GM23338 (cell line): Measurements from ENCODE around the gene VWA3B. TPM values are rescaled to one million over a fixed set of nuclear protein-coding genes. Genes with fewer than 3 reads are reported as not detected.

ENCODE experiments used
- ATAC-seq: fragments of 200-7000 bp; cut with Tn5 transposase; 3 replicates; pipeline ENCODE4 v1.9.1; 2020
- DNase-seq: peaks from one replicate; pipeline ENCODE4 v3.0.0-alpha.2; 2015; ENCODE audit warnings: low spot score
- H2AFZ ChIP-seq: fragments of 200-600 bp; sonication (generic); 2 replicates; pipeline ENCODE4 v1.8.0; 2016; ENCODE audit warnings: antibody characterized with exemption, mild to moderate bottlenecking, moderate library complexity
- H3F3A ChIP-seq: fragments of 200-600 bp; sonication (generic); replicated peaks from 2 replicates; pipeline ENCODE4 v1.8.0; 2017; ENCODE audit warnings: antibody characterized with exemption, mixed run types, low read depth
- H3K27ac ChIP-seq: fragments of 200-600 bp; sonication (generic); 2 replicates; pipeline ENCODE4 v1.6.1; 2016; ENCODE audit warnings: low read depth
- H3K27me3 ChIP-seq: fragments of 200-600 bp; sonication (generic); 2 replicates; pipeline ENCODE4 v1.8.0; 2016; ENCODE audit warnings: mild to moderate bottlenecking, mixed run types, moderate library complexity; ENCODE audit not compliant: insufficient read depth
- H3K36me3 ChIP-seq: fragments of 200-600 bp; sonication (generic); 2 replicates; pipeline ENCODE4 v1.8.0; 2016; ENCODE audit warnings: mild to moderate bottlenecking; ENCODE audit not compliant: insufficient read depth
- H3K4me1 ChIP-seq: fragments of 200-600 bp; sonication (generic); 2 replicates; pipeline ENCODE4 v1.8.0; 2016; ENCODE audit warnings: mild to moderate bottlenecking, moderate library complexity; ENCODE audit not compliant: insufficient read depth
- H3K4me2 ChIP-seq: fragments of 200-600 bp; sonication (generic); 2 replicates; pipeline ENCODE4 v1.7.1; 2017; ENCODE audit warnings: mixed run types
- H3K4me3 ChIP-seq: fragments of 200-600 bp; sonication (generic); 2 replicates; pipeline ENCODE4 v1.6.1; 2016; ENCODE audit warnings: mixed run types
- H3K79me2 ChIP-seq: fragments of 200-600 bp; sonication (generic); replicated peaks from 2 replicates; pipeline ENCODE4 v1.8.0; 2017; ENCODE audit warnings: mild to moderate bottlenecking; ENCODE audit not compliant: insufficient read depth
- H3K9me2 ChIP-seq: fragments of 200-600 bp; sonication (generic); 2 replicates; pipeline ENCODE4 v1.8.0; 2017; ENCODE audit not compliant: insufficient read depth
- H4K20me1 ChIP-seq: fragments of 200-600 bp; sonication (generic); replicated peaks from 2 replicates; pipeline ENCODE4 v1.8.0; 2017; ENCODE audit warnings: mild to moderate bottlenecking; ENCODE audit not compliant: insufficient read depth
- H3K27ac Mint-ChIP-seq: 2 replicates; pipeline ENCODE4 v1.8.0; 2020; ENCODE audit warnings: inconsistent platforms, mild to moderate bottlenecking, moderate library complexity, mixed read lengths
- H3K27me3 Mint-ChIP-seq: 3 replicates; pipeline ENCODE4 v1.8.0; 2022; ENCODE audit warnings: low read depth, mild to moderate bottlenecking, moderate library complexity, mixed read lengths, inconsistent platforms; ENCODE audit not compliant: insufficient read depth, poor library complexity
- H3K36me3 Mint-ChIP-seq: 3 replicates; pipeline ENCODE4 v1.8.0; 2021; ENCODE audit warnings: low read depth, mild to moderate bottlenecking, inconsistent platforms, moderate library complexity, mixed read lengths
- H3K4me1 Mint-ChIP-seq: 3 replicates; pipeline ENCODE4 v1.8.0; 2020; ENCODE audit warnings: mild to moderate bottlenecking, inconsistent platforms, mixed read lengths
- H3K4me3 Mint-ChIP-seq: 3 replicates; pipeline ENCODE4 v1.8.0; 2021; ENCODE audit warnings: moderate library complexity, mild to moderate bottlenecking, inconsistent platforms, mixed read lengths
- H3K9me3 Mint-ChIP-seq: 3 replicates; pipeline ENCODE4 v1.8.0; 2020; ENCODE audit warnings: moderate library complexity, mild to moderate bottlenecking, inconsistent platforms, mixed read lengths
- CREB1 ChIP-seq: fragments of 250-450 bp; sonication (Bioruptor Pico); IDR thresholded peaks from 2 replicates; pipeline ENCODE4 v1.5.0; 2020; ENCODE audit warnings: low read depth, mild to moderate bottlenecking, moderate library complexity
- CTCF ChIP-seq, 2 experiments: fragments of 200-600 bp in 1 of 2; sonication (generic) in 1 of 2; conservative IDR thresholded peaks; 2 replicates each; pipeline versions ENCODE4 v1.5.1 to v1.6.1; 2016 to 2017; ENCODE audit warnings: antibody characterized with exemption in 2 of 2, low read depth in 2 of 2, mild to moderate bottlenecking in 2 of 2, moderate library complexity in 1 of 2
- ETS1 ChIP-seq: IDR thresholded peaks from 2 replicates; pipeline ENCODE4 v1.6.1; 2016; ENCODE audit warnings: antibody characterized with exemption
- EZH2 ChIP-seq: fragments of 200-600 bp; sonication (generic); IDR thresholded peaks from one replicate; pipeline ENCODE4 v1.8.0; 2017; ENCODE audit warnings: antibody characterized with exemption, mild to moderate bottlenecking, low read depth; ENCODE audit not compliant: unreplicated experiment
- EZH2phosphoT487 ChIP-seq: fragments of 200-600 bp; sonication (generic); IDR thresholded peaks from one replicate; pipeline ENCODE4 v1.8.1; 2018; ENCODE audit warnings: antibody characterized with exemption; ENCODE audit not compliant: unreplicated experiment
- JUNB ChIP-seq: IDR thresholded peaks from one replicate; pipeline ENCODE4 v1.6.1; 2016; ENCODE audit warnings: antibody characterized with exemption; ENCODE audit not compliant: unreplicated experiment
- NANOG ChIP-seq: IDR thresholded peaks from 2 replicates; pipeline ENCODE4 v1.6.1; 2016; ENCODE audit warnings: antibody characterized with exemption, borderline replicate concordance
- POLR2AphosphoS5 ChIP-seq: IDR thresholded peaks from 2 replicates; pipeline ENCODE4 v1.6.1; 2016; ENCODE audit warnings: antibody characterized with exemption, low read depth
- STAT1 ChIP-seq: IDR thresholded peaks from one replicate; pipeline ENCODE4 v1.6.1; 2016; ENCODE audit warnings: antibody characterized with exemption; ENCODE audit not compliant: unreplicated experiment
- ZNF114 ChIP-seq: fragments of 250-450 bp; sonication (Bioruptor Pico); IDR thresholded peaks from 2 replicates; pipeline ENCODE4 v1.5.0; 2020; ENCODE audit warnings: mild to moderate bottlenecking, moderate library complexity
- ZNF331 ChIP-seq: fragments of 250-450 bp; sonication (Bioruptor Pico); IDR thresholded peaks from 2 replicates; pipeline ENCODE4 v1.5.0; 2020; ENCODE audit warnings: low read depth, mild to moderate bottlenecking, moderate library complexity
- ZNF462 ChIP-seq: fragments of 250-450 bp; sonication (Bioruptor Pico); IDR thresholded peaks from 2 replicates; pipeline ENCODE4 v1.5.0; 2020; ENCODE audit warnings: mild to moderate bottlenecking, moderate library complexity
- polyA plus RNA-seq: library from polyadenylated mRNA; unstranded; fragments of >200 nt; fragmentation: Nextera tagmentation; extraction: Ambion mirVana; gene quantifications from 2 replicates; pipeline ENCODE4 v1.2.1, GENCODE V29; 2016
- total RNA-seq: library from RNA; depleted of rRNA; stranded (reverse); fragments of >200 nt; shearing (Covaris generic); gene quantifications from 2 replicates; pipeline ENCODE4 v1.2.3, GENCODE V29; 2014
- TF ChIP-seq, protein P1 (sequence below): IDR thresholded peaks from one replicate; pipeline ENCODE4 v1.6.1; 2018; ENCODE audit warnings: antibody characterized with exemption; ENCODE audit not compliant: unreplicated experiment

Gene VWA3B
- total and polyA plus RNA-seq, 2 experiments from 2014 or later: not detected

DNA sequence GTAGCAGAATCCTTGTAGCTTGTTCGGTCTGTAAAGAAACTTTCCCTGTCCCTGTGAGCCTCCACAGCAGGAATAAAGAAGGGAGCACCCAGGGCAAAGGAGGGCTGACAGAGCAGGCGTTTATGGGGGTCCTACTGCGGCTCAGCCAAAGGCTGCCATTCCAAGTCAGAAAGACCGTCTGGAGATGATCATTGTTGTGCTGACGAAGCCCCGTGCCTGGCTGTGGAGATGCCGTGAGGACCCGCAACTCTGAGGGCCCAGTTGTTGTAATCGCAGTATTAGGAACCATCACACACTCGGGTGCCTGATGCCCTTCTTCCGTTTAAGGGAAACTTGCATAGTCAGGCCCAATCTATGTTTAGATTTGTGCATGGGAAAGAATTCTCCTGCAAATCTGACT, 16.9 kb upstream of the VWA3B start:
- no peak overlapping the region for H3K27ac ChIP-seq
- H4K20me1 ChIP-seq: no peaks in the 10 kb centered on the region
- no peaks in the 10 kb centered on the region for H3K27me3 ChIP-seq
- H3K9me3 Mint-ChIP-seq: no peaks in the 10 kb centered on the region; the same call in 2 of the 3 replicates
- no peak for TF ChIP-seq ZNF331 (CRISPR knock-in tag)
- no peak for TF ChIP-seq EZH2phosphoT487
- no peak for TF ChIP-seq CTCF (conservative IDR thresholded peaks at IDR 0.05; ENCODE audit: low read depth in 2 of 2)
- TF ChIP-seq EZH2: no peak
- TF ChIP-seq ZNF462 (CRISPR knock-in tag): no peak
- TF ChIP-seq, protein P1, sequence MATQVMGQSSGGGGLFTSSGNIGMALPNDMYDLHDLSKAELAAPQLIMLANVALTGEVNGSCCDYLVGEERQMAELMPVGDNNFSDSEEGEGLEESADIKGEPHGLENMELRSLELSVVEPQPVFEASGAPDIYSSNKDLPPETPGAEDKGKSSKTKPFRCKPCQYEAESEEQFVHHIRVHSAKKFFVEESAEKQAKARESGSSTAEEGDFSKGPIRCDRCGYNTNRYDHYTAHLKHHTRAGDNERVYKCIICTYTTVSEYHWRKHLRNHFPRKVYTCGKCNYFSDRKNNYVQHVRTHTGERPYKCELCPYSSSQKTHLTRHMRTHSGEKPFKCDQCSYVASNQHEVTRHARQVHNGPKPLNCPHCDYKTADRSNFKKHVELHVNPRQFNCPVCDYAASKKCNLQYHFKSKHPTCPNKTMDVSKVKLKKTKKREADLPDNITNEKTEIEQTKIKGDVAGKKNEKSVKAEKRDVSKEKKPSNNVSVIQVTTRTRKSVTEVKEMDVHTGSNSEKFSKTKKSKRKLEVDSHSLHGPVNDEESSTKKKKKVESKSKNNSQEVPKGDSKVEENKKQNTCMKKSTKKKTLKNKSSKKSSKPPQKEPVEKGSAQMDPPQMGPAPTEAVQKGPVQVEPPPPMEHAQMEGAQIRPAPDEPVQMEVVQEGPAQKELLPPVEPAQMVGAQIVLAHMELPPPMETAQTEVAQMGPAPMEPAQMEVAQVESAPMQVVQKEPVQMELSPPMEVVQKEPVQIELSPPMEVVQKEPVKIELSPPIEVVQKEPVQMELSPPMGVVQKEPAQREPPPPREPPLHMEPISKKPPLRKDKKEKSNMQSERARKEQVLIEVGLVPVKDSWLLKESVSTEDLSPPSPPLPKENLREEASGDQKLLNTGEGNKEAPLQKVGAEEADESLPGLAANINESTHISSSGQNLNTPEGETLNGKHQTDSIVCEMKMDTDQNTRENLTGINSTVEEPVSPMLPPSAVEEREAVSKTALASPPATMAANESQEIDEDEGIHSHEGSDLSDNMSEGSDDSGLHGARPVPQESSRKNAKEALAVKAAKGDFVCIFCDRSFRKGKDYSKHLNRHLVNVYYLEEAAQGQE: no peak
- no peak for TF ChIP-seq ETS1
- no peak for TF ChIP-seq STAT1
- no peak for TF ChIP-seq ZNF114 (CRISPR knock-in tag)
- no peak for TF ChIP-seq POLR2AphosphoS5
- TF ChIP-seq JUNB: no peak
- TF ChIP-seq NANOG: no peak
- TF ChIP-seq CREB1 (CRISPR knock-in tag): no peak
- no peak overlapping the region for H3K4me3 Mint-ChIP-seq
- no peaks in the 10 kb centered on the region for H3K36me3 Mint-ChIP-seq
- H3K36me3 ChIP-seq: no peaks in the 10 kb centered on the region
- H3K4me3 ChIP-seq: no peak overlapping the region
- ATAC-seq: peak; percentile 54
- peaks cover 6% of the 10 kb centered on the region for H3K27me3 Mint-ChIP-seq
- DNase-seq: peak; percentile 12
- H3K79me2 ChIP-seq: no peaks in the 10 kb centered on the region
- no peaks in the 10 kb centered on the region for H3F3A ChIP-seq
- peaks cover 6% of the 10 kb centered on the region for H3K4me1 Mint-ChIP-seq
- no peak overlapping the region for H3K27ac Mint-ChIP-seq
- H3K9me2 ChIP-seq: no peaks in the 10 kb centered on the region; the same call in 1 of the 2 replicates
- H3K4me2 ChIP-seq: no peak overlapping the region
- H3K4me1 ChIP-seq: no peaks in the 10 kb centered on the region; the same call in 1 of the 2 replicates
- H2AFZ ChIP-seq: peak overlapping the region; percentile 81
